NCI-H2227 treated with DMSO at 0.1 percent for 48 hours (cell line): ENCODE measurements around the gene GATC.
"Not testable (repeated sequence)": the region's sequence is repeated elsewhere in the genome, so short reads cannot be mapped to it uniquely, and the experiment has no call there.

Experiments used
- DNase-seq: peaks from one replicate; lab custom pipeline; 2025; lab: John Stamatoyannopoulos, UW

The GATC gene

DNA sequence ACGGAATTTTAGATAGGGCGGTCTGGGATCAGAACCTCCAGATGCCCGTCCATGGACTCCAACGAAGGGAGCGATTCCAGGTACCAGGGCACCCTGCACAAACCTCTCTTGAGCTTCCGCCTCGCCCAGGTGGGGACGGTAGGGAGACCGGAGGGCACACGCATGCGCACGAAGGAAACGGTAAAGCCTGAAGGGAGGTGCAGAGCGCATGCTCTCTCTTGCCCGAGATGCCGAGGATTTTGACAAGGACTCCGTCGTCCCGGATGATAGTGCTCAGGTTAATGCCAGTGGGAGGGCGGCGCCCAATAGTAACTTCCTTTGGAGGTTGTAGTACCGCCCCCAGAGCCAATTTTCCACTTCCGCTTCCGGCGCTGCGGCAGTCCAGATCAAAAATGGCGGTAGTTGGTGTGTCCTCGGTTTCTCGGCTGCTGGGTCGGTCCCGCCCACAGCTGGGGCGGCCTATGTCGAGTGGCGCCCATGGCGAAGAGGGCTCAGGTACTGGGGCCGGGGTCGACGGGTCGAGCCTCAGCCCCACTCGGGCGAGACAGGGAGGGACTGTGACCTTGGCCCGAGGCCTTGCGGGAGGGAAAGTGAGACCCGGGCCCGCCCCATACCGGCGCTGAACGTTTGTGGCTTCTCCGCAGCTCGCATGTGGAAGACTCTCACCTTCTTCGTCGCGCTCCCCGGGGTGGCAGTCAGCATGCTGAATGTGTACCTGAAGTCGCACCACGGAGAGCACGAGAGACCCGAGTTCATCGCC is 8.3 kb upstream of the GATC start, which contains the start of gene COX6A1:
TSS of gene COX6A1 (plus strand) at position 379 of the 760 bp plus-strand sequence. CDS start at position 393, 14 bp downstream.
- peak; percentile 99 for DNase-seq

DNA sequence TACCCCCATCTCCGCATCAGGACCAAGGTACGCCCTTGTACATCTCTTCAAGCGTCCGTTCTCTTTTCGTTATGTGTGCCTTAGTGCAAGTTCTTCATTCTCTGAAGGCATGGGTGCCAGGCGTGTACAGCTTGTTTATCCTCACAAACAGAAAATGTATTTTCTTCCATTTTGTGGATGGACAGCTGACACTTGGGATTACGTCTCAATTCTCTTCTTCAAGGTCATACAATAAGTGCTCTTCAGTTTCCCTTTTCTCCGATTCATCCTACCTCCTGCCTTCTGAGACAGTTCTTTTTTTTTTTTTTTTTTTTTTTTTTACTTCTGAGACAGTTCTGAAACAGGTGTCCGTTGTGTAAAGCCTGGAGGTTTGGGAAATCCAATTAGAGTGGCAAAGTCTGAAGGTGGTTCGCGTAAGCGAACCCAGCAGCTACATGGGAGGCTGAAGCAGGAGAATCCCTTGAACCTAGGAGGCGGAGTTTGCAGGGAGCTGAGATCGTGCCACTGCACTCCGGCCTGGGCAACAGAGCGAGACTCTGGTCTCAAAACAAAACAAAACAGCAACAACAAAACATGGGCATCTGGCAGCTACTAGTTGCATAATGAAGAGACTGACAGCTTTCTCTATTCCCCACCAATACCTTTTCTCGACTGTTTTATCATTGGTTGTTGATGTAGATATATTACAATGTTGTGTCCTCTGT is 7.6 kb upstream of the GATC start:
- DNase-seq, result no peak

DNA sequence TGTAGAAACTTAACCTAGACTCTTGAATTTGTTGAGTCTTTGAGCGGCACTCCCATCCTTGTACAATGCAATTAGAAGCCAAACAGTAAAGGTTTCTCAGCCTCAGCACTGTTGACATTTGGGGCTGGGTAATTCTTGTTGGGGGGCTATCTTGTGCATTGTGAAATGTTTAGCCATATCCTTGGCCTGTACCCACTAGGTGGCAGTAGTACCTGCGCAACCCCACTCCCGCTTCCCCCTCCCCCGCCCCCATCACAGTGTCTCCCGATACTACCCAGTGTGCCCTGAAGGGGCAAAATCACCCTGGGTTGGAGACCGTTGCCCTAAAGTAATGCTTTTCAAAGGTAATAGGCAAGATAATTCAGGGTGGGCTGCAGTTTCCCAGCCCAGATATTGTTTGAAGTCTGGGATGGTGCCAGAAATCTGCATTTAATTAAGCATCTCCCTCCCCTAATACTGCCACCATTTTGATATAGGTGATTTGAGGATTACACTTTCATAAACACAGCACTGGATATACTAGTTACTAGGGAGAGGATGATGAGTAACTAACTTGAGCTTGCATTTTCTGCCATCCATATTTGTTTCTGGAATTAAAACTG is 6.5 kb upstream of the GATC start:
- DNase-seq, result peak; percentile 56

DNA sequence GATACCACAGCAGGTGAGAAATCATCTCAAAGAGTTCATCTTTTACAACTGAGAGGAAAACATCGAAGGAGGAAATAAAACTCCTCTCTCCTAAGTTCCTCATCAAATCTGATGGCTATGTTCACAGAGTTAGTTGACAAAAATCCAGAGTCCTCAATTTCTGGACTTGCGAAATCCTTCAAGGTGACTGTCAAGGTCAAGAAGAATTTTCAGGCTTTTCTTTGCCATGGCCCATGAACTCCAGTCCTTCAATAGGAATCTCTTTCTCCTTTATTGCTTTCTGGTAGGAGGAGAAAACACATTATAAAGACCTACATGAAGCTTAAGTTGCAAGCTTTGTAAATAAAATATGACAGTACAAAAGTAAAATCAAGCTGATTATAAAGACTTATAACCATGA is 1.6 kb upstream of the GATC start:
- DNase-seq, result no peak

DNA sequence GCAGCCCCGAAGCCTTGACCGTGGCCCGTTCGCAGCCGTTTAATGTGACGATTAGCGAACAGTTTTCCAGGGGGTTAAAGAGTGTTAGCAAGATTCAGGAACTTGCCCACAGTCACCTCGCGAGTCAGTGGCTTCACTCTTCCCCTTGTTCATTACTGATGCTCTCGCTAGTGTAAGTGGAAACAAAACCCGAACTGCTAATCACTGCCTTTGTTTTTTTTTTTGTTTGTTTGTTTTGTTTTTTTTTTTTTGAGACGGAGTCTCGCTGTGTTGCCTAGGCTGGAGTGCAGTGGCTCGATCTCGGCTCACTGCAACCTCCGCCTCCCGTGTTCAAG is 567 bp downstream of the GATC start:
- DNase-seq, result not testable (repeated sequence)

DNA sequence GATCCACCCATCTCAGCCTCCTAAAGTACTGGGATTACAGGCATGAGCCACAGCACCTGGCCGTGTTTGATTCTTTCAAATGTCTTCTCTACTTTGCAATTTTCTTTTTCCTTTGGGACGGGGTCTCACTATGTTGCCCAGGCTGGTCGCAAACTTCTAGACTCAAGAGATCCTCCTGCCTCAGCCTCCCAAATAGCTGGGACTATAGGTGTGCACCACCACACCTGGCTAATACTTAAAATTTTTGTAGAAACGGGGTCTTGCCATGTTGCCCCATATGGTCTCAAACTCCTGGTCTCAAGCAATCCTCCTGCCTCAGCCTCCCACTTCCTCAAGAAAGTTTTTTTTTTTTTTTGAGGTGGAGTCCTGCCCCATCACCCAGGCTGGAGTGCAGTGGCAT is 1.7 kb downstream of the GATC start:
- DNase-seq, result no peak

DNA sequence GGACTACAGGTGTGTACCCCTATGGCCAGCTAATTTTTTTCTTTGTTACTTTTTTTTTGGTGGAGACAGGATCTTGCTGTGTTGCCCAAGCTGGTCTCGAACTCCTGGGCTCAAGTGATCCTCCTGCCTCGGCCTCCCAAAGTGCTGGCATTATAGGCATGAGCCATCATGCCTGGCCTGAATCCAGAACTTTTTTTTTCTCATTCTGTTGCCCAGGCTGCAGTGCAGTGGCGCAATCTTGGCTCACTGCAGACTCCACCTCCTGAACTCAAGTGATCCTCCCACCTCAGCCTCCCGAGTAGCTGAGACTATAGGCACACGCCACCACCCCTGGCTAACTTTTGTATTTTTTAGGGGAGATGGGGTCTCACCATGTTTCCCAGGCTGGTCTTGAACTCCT is 6.3 kb downstream of the GATC start:
- DNase-seq, result not testable (repeated sequence)

DNA sequence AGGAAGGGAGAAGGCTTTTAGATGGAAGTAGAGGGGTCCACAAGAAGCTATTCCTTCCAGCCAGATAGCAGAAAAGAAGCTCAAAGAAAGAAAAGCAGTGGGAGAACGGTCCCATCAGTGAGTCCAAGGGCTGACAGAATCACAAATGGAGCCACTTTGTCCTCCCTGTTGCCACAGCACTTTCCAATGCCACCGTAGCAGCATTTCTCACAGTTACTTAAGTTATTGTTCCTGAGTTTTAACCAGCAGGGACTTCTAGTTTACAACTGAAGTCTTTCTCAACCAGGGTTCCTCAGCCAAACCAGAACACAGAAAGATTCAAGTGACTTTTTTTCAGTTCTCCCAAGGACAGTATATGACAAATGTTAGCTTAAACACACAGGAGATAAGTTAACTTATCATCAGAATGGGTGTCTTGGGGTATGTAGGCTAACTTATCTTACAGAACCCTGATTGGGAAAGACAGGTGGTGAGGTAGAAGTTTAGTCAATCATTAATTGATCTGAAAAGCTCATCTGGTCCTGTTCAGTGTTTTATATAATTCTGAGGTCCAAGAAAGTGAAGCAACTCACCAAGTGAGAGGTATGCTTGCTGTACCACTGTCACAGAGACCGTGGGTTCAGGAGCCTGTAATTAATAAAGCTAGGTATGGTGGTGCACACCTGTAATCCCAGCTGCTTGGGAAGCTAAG is 7.0 kb downstream of the GATC start:
- DNase-seq, result no peak

DNA sequence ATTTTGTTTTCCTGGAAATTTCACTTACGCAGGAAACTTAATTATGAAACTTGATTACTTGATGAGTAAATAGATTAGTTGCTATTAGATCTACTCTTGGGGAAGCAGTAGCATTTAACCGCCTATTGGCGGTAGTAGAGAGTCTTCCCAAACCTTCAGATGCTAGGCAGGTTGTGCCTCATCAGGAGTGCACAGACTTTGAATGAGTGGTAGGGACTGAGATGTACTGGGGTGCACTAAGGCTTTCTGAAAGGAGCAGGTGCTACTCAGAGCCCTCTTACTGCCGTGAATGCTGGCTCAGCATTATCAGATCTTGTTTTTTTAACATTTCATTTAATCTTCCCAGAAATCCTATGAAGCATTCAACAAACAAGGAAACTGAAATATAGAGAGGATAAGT is 7.7 kb downstream of the GATC start:
- no peak for DNase-seq

DNA sequence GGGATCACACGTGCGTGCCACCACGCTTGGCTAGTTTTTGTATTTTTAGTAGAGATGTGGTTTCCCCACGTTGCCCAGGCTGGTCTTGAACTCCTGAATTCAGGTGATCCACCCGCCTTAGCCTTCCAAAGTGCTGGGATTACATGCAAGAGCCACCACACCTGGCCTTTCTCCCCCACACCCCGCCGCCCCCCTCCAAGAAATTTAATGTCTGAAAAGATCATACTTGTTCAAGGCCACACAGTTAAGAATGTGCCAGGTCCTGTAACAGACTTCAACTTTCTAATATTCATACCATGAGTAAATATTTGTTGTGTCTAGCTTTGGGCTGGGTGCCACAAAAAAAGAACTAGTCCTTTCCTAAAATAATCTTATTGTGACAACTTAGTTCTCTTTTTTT is 9.1 kb downstream of the GATC start:
- no peak for DNase-seq

DNA sequence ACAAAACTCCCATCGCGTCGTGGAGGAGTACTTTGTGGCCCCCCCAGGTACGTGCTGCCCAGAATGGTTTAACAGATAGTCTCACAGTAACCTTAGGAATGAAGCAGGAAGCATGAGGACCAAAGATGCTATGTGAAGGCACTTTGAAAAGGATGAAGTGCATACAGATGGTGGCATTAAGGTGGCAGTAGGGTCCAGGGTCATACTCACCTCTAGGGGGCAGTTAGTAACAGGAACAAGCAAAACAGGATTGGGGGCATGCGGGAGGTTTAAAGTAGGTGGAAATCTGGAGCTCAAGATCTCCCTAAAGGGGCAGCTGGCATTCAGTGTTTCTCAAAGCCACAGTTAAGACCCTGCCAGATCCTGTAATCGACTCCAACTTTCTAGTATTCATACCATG is 10.9 kb downstream of the GATC start:
- DNase-seq, result no peak

DNA sequence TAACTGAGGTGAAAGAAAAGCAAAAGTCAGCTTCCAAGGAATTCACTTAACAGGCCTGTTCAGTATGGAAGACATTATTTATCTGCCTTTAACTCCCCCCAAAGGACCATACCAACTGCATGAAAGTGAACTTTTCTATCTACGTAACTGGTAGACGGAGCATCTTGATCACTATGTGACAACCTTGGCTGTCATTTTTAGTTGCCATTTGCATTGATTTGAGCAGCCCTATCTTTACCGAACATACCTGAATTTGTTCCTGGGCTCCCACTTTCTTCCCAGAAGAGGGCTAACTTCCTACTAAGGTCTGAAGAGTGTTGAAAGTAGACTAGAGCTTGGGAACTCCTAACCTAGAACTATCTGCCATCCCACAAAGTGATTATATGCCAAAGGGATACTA is 13.9 kb downstream of the GATC start:
- DNase-seq, result no peak

DNA sequence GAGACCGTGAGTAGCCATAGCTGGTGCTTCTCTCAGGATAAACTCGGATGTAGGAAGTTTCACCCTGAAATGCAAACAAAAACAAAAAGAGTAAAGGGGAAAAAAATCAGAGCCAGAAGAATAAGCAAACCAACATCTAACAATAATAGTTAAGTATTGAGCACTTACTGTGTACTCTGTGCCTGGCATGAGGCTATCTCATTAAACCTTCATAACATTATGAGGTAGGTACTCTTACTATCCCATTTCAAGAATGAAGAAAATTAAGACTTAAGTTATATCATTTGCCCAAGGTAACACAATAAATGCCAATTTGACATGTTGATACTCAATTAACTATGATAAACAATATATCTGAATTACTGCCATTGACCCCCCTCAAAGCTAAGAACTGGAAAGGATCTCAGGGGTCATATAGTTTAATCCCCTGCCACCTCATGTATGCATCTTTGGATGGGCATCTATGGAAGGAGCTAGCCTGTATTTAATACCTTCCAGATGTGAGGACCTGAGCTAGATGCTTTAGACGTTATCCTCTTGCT is 15.9 kb downstream of the GATC start:
- DNase-seq, result no peak

DNA sequence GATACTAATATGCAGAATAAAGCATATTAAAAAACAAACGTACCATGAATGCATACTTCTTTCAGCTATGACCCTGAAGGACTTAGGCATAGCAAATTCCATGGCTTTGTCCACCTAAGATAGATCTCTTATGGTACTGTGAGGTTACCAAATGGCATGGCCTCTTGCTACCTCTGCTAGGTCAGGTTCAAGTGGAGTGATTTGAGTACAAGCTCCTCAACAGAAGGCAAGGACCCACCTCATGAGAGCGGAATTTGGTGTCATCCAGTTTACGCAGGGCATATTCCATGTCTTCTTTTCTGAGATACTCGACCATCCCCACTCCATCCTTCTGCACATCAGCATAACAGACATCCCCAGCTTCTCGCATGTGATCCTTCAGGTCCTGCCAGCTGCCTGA is 17.5 kb downstream of the GATC start:
- DNase-seq, result no peak

DNA sequence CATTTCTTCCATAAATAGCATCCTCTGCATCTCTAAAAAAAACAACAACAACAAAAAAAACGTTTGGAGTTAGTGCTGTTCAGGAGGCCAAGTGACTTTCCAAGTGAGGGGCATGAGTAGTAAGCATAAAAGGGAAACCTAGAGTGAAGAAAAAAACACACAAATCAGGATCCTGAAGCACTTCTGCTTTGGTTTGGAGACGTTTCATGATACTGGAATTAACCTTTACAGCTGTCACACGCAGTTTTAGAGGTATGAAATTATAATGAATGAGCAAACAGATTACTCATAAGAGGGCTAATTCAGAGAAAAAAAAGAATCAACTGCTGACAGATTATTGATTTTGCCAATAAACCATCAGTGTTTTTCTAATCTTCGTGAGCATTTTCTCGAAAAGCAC is 19.5 kb downstream of the GATC start:
- DNase-seq, result no peak

DNA sequence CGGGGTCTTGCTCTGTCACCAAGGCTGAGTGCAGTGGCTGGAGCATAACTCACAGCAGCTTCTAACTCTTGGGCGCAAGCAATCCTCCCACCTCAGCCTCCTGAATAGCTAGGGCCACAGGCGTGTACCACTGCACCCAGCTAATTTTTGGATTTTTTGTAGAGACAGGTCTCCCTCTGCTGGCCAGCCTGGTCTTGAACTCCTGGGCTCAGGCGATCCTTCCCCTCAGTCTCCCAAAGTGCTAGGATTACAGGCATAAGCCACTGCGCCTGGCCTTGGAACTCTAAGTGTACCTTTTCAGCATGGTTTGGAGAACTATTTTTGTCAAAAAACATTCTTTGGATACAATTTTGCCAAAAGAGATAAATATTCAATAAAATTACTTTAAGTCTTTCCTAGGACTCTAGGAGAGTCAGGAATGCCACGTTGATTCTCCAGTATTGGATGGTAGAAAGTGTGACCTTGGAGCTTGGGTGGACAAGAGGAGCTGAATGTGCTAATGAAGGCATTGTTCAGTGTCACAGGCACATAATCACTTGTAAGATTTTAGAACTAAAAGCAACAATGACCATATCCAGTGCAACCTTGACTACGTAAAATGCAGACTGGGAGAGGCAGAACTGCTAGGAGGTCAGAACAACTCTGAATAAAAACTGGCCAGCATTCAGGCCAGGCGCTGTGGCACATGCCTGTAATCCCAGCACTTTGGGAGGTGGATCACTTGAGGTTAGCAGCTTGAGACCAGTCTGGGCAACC is 20.5 kb downstream of the GATC start:
- peak; percentile 32 for DNase-seq

DNA sequence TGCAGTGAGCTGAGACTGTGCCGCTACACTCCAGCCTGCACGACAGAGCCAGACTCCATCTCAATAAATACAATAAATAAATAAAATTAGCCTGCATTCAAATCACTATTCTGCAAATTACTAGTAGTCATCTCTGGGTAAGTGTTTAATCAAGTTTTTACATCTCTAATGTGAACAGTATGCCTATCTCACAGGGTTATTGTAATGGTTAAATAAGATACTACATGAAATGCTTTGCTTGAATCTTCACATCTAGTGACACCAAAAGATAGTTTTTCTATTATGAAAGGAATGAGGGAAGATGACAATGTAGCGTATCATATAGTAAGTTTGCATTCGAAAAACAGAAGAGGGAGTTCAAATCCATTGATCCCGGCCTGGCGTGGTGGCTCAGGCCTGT is 21.2 kb downstream of the GATC start:
- DNase-seq, result no peak

DNA sequence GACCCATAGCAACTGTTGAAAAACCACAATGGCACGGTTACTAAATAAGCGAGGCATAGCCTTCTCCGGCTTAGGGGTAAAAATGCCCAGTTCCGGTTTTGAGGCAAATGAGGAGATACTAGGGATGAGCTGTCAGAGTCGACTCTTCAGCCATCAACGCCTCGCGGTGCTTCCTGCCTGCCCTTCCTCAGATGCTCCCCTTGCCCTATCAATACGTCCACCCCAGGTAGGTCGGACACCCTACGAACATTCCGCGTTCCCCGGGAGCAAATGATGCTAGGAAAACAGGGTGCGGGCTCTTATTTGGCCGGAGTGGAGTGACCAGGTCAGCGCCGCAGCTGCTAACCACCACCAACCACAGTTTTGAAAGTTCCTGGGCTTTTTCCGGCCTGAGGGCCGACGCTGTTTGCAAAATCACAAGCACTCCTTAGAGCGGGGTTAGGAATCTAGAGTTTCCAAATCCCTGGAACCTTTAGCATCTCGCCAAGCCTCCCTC is 22.1 kb downstream of the GATC start:
- no peak for DNase-seq

DNA sequence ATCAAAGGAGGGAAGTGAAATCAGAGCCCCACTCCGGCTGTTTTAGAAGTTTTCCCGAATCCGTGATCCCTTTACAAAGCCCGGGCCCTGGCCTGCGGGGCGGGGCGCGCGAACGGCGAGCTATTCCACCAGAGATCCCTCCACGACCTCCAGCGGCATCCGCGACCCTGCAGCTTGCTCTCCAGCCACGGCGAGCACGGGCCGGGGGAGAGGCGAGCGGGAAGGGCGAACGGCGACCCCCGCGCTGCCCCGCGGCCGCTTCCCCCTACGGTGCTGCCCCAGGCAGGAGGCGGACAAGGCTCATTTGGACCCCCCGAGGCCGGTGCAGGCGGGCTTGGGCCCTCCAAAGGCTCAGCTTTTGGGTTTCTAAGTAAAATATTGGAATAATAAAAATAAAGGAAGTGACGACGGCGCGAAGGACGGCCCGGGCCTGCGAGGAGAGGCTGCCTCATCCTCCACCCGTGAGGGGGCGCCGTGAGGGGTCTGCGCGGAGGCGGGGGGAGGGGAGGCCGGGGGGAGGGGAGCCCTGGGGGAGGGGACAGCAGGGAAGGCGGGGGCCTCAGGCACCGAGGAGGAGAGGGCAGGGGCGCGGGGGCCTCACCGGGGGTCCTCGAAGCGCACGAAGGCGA is 22.7 kb downstream of the GATC start:
- DNase-seq, result no peak

DNA sequence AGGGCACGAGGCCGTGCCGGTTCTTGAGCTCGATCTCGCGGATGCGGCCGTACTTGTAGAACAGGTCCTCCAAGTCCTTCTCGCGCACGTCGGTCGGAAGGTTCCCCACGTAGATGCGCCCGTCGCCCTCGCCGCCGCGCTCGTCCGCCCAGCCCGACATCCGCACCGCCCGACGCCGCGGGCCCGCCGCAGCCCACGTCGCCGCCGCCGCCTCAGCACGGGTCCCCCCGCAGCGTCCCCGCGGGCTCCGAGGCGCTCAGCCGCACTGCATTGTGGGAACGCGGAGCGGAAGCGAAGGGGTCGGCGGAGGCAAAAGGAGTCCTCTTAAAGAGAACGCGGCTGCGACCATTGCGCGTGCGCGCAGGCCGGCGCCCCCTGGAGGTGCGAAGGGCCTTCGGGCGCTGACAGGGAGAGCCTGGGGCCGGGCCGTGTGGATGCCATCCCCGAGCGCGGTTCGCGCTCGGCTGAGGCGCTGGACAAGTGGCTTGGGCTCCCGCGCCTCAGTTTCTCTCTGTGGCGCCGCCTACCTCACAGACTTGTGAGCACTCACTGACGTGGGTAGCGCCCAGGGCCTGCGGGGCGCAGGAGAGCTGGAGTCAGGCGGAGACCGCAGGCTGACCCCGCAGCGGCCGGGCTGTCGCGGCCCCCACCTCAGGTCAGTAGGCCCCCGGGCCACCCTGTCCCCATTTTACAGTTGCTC is 23.4 kb downstream of the GATC start, which contains the start of gene SRSF9:
TSS of gene SRSF9 (minus strand) at position 299 of the 700 bp plus-strand sequence. CDS start at position 160, 139 bp downstream.
- DNase-seq, result peak; percentile 92
